ENCODE results near the gene IRS1. TPM values are rescaled to one million over a fixed set of nuclear protein-coding genes. Genes with fewer than 3 reads are reported as not detected.

Gene IRS1
- total RNA-seq, 1 donor from 2014 or later: 18.6 TPM

GRCh38 chr2:226699321-226699720 lies 100.3 kb downstream of the IRS1 start:
- Histone ChIP-seq H3K4me3 (no peak overlapping the region), H3K27ac (no peak overlapping the region), H3K9me3 (no peaks in the 10 kb centered on the region), H3K36me3 (no peaks in the 10 kb centered on the region), H3K4me1 (no peaks in the 10 kb centered on the region), H3K27me3 (no peaks in the 10 kb centered on the region)
- intact Hi-C loops (cut with DNase I): no loop called here
- DNase-seq (ENCODE audit: low spot score in 2 of 2): no peak
- TF ChIP-seq CTCF (IDR thresholded peaks at IDR 0.05): no peak

- no peak overlapping the region for H3K27ac ChIP-seq
- intact Hi-C loops (cut with DNase I): no loop called here
- TF ChIP-seq CTCF (IDR thresholded peaks at IDR 0.05): no peak
Observed at GRCh38 chr2:226698671-226699070, 100.9 kb downstream of the IRS1 start.

GRCh38 chr2:226694586-226695284 lies 104.9 kb downstream of the IRS1 start:
- TF ChIP-seq CTCF (IDR thresholded peaks at IDR 0.05): no peak
- Histone ChIP-seq H3K4me3 (no peak overlapping the region), H3K27ac (no peak overlapping the region), H3K36me3 (no peaks in the 10 kb centered on the region), H3K27me3 (no peaks in the 10 kb centered on the region), H3K4me1 (peaks cover 0 to 13% of the 10 kb centered on the region in 2 donors), H3K9me3 (no peaks in the 10 kb centered on the region)
- DNase-seq (ENCODE audit: low spot score in 2 of 2): no peak
- intact Hi-C loops (cut with DNase I): no loop called here

More at GRCh38 chr2:226698671-226699070, 100.9 kb downstream of the IRS1 start:
- no peaks in the 10 kb centered on the region for H3K36me3 ChIP-seq
- no peak overlapping the region for H3K4me3 ChIP-seq
- no peaks in the 10 kb centered on the region for H3K4me1 ChIP-seq
- DNase-seq (ENCODE audit: low spot score in 2 of 2): no peak
- no peaks in the 10 kb centered on the region for H3K9me3 ChIP-seq
- H3K27me3 ChIP-seq: no peaks in the 10 kb centered on the region

DNA sequence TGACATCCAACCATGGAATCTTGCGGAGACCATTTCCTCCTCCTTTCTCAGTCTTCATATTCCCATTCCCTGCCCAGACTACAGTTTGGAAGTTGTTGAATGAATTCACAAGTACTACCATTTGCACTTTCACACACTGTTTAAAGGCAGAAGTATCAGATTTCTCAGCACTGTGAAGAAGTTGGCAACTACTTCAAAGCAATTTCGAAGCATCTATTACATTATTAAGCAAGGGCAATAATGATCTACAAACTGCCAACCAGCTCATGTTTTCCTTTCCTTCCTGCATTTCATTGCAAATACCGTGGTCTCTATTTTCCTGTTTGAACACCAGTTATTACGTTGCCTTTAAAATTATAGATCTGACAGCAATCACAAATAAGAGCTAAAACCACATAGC lies 105.5 kb downstream of the IRS1 start:
- no peaks in the 10 kb centered on the region for H3K9me3 ChIP-seq
- intact Hi-C loops (cut with DNase I): no loop called here
- peaks cover 0 to 13% of the 10 kb centered on the region in 2 donors for H3K4me1 ChIP-seq
- no peak for DNase-seq (ENCODE audit: low spot score in 2 of 2)
- no peaks in the 10 kb centered on the region for H3K36me3 ChIP-seq
- no peak overlapping the region for H3K4me3 ChIP-seq
- no peak overlapping the region for H3K27ac ChIP-seq
- no peak for TF ChIP-seq CTCF (IDR thresholded peaks at IDR 0.05)
- H3K27me3 ChIP-seq: no peaks in the 10 kb centered on the region

DNA sequence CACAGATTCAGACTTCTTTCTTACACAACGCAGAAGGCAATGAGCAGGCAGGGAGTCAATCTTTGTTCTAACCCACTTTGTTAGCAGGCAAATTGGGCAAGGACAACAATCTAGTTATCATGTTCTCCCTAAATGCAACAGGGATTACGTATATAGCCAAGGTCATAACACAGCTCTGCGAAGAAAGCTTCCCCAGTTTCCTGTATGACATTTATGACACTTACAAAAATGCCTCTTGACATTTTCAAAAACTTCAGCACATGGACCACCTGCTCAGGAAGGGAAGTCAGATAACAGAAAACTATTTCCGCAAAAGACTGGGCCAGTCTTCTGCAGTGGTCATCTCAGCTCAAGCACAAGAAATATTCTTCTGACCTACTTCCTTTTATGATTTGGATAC lies 106.1 kb downstream of the IRS1 start:
- no peak for TF ChIP-seq CTCF (IDR thresholded peaks at IDR 0.05)
- no peaks in the 10 kb centered on the region for H3K9me3 ChIP-seq
- H3K4me3 ChIP-seq: no peak overlapping the region
- intact Hi-C loops (cut with DNase I): no loop called here
- DNase-seq (ENCODE audit: low spot score in 2 of 2): no peak
- no peaks in the 10 kb centered on the region for H3K36me3 ChIP-seq
- H3K27ac ChIP-seq: no peak overlapping the region
- no peaks in the 10 kb centered on the region for H3K27me3 ChIP-seq
- H3K4me1 ChIP-seq: peaks cover 0 to 13% of the 10 kb centered on the region in 2 donors
